OCI-LY7 (cell line): ENCODE results near the gene PIGH. TPM values are rescaled to one million over a fixed set of nuclear protein-coding genes. Genes with fewer than 3 reads are reported as not detected.
A peak's percentile ranks its signal among the peaks of the same experiment; 100 is the strongest.

Experiments used
- BruUV-seq: library from RNA; stranded (reverse); fragments of 400-500 nt; replicated peaks from 2 replicates; lab custom pipeline; 2021; lab: Mats Ljungman, UMichigan
- CTCF ChIA-PET: fragments of 300-600 bp; sonication (Branson Sonifier 250); formaldehyde crosslinking; loops from one replicate; lab custom pipeline; 2022; ENCODE audit warnings: antibody characterized with exemption; ENCODE audit not compliant: unreplicated experiment; lab: Charles Lee
- POLR2A ChIA-PET: fragments of 300-600 bp; sonication (Branson Sonifier 250); formaldehyde crosslinking; loops from one replicate; lab custom pipeline; 2022; ENCODE audit warnings: antibody characterized with exemption; lab: Charles Lee
- DNase-seq: peaks from one replicate; pipeline ENCODE4 v3.0.0-alpha.2; 2015; ENCODE audit warnings: low spot score
- H2AFZ ChIP-seq: fragments of 200-600 bp; sonication (generic), shearing (Covaris generic); 2 replicates; pipeline ENCODE4 v1.6.1; 2014; ENCODE audit warnings: mild to moderate bottlenecking, antibody characterized with exemption, low read length, moderate library complexity
- H3K27ac ChIP-seq: fragments of 200-600 bp; sonication (generic); 2 replicates; pipeline ENCODE4 v1.5.1; 2014; ENCODE audit warnings: mixed run types, low read depth, mild to moderate bottlenecking, moderate library complexity, low read length, inconsistent platforms; ENCODE audit not compliant: poor library complexity, severe bottlenecking
- H3K36me3 ChIP-seq: fragments of 200-600 bp; sonication (generic); 2 replicates; pipeline ENCODE4 v1.6.1; 2014; ENCODE audit warnings: mild to moderate bottlenecking, antibody characterized with exemption, low read length, moderate library complexity, mixed read lengths; ENCODE audit not compliant: insufficient read depth
- H3K4me1 ChIP-seq: fragments of 200-600 bp; sonication (generic); 2 replicates; pipeline ENCODE4 v1.5.1; 2014; ENCODE audit warnings: mild to moderate bottlenecking, low read length; ENCODE audit not compliant: insufficient read depth, poor library complexity, severe bottlenecking
- H3K4me2 ChIP-seq: fragments of 200-600 bp; sonication (generic); 2 replicates; pipeline ENCODE4 v1.6.1; 2014; ENCODE audit warnings: mild to moderate bottlenecking, low read length
- H3K4me3 ChIP-seq: fragments of 200-600 bp; sonication (generic); 2 replicates; pipeline ENCODE4 v1.5.1; 2014; ENCODE audit warnings: mild to moderate bottlenecking, low read depth, low read length; ENCODE audit not compliant: poor library complexity, severe bottlenecking
- H3K79me2 ChIP-seq: fragments of 200-600 bp; sonication (generic); 2 replicates; pipeline ENCODE4 v1.6.1; 2016; ENCODE audit warnings: low read depth, mild to moderate bottlenecking, low read length, moderate library complexity, mixed read lengths; ENCODE audit not compliant: insufficient read depth
- H3K9me2 ChIP-seq: fragments of 200-600 bp; sonication (generic); 2 replicates; pipeline ENCODE4 v1.6.1; 2016; ENCODE audit warnings: mild to moderate bottlenecking, low read length, mixed read lengths; ENCODE audit not compliant: insufficient read depth
- H3K9me3 ChIP-seq: fragments of 200-600 bp; sonication (generic); 2 replicates; pipeline ENCODE4 v1.6.1; 2014; ENCODE audit warnings: mild to moderate bottlenecking, mixed run types, low read length, mixed read lengths
- H4K20me1 ChIP-seq: fragments of 200-600 bp; sonication (generic); 2 replicates; pipeline ENCODE4 v1.6.1; 2014; ENCODE audit warnings: mild to moderate bottlenecking, antibody characterized with exemption, low read length, moderate library complexity, mixed read lengths; ENCODE audit not compliant: insufficient read depth
- CTCF ChIP-seq: fragments of 200-600 bp; sonication (generic); conservative IDR thresholded peaks from 2 replicates; pipeline ENCODE4 v1.5.1; 2014; ENCODE audit warnings: mild to moderate bottlenecking, antibody characterized with exemption, low read length, moderate library complexity, mixed read lengths
- EZH2phosphoT487 ChIP-seq: fragments of 200-600 bp; sonication (generic); IDR thresholded peaks from 2 replicates; pipeline ENCODE4 v1.6.1; 2018; ENCODE audit warnings: low read depth, borderline replicate concordance, mild to moderate bottlenecking, mixed run types, antibody characterized with exemption, low read length, moderate library complexity, mixed read lengths
- intact Hi-C: fragments of 100-400 bp; cut with micrococcal nuclease; formaldehyde crosslinking; loops from one replicate; pipeline ENCODE4 v1.10.0; 2022; ENCODE audit not compliant: unreplicated experiment
- total RNA-seq, 2 experiments: library from RNA; depleted of rRNA in 1 of 2; stranded (reverse); fragments of >200 nt in 1 of 2; shearing (Covaris generic) in 1 of 2; gene quantifications; 2 replicates each; pipeline ENCODE4 v1.2.3, GENCODE V29; 2014 to 2022

PIGH gene
- total RNA-seq, 2 experiments from 2014 or later, result 15.5 to 23.0 TPM

- H3K36me3 ChIP-seq, result no peaks in the 10 kb centered on the region
- H3K9me3 ChIP-seq, result no peaks in the 10 kb centered on the region
- TF ChIP-seq CTCF (no peak), EZH2phosphoT487 (no peak)
- H3K27ac ChIP-seq, result no peak overlapping the region
- BruUV-seq, result no TSS peak
- peak overlapping the region; percentile 75 for H2AFZ ChIP-seq
- H3K4me1 ChIP-seq, result peaks cover 25% of the 10 kb centered on the region
- no peak overlapping the region for H3K4me3 ChIP-seq
- POLR2A ChIA-PET, result interaction anchor here (1.0 to 1.1 kb wide), 2 partner anchors 10 to 37 kb away, joined by 3 read pairs; no protein-coding TSS in a partner anchor
- intact Hi-C loops, result no loop called here
- no peaks in the 10 kb centered on the region for H4K20me1 ChIP-seq
- H3K79me2 ChIP-seq, result no peaks in the 10 kb centered on the region
- CTCF ChIA-PET, result interaction anchor here (1.0 kb wide), 1 partner anchor 11 kb away, joined by 3 read pairs; no protein-coding TSS in a partner anchor
- peak overlapping the region; percentile 33 for H3K4me2 ChIP-seq
- H3K9me2 ChIP-seq, result no peaks in the 10 kb centered on the region
- no peak for DNase-seq
These were observed 23.0 kb upstream of the PIGH start for GRCh38 chr14:67623114-67623513.

- no peaks in the 10 kb centered on the region for H3K79me2 ChIP-seq
- ChIA-PET CTCF (interaction anchor here (1.0 kb wide), 1 partner anchor 10 kb away, joined by 3 read pairs; no protein-coding TSS in a partner anchor), POLR2A (interaction anchor here (1.0 to 1.1 kb wide), 2 partner anchors 10 to 38 kb away, joined by 3 read pairs; no protein-coding TSS in a partner anchor)
- no peaks in the 10 kb centered on the region for H4K20me1 ChIP-seq
- H3K9me2 ChIP-seq, result no peaks in the 10 kb centered on the region
- H3K27ac ChIP-seq, result no peak overlapping the region
- peak; percentile 35 for DNase-seq
- H2AFZ ChIP-seq, result peak overlapping the region; percentile 75
- H3K36me3 ChIP-seq, result no peaks in the 10 kb centered on the region
- no peak overlapping the region for H3K4me3 ChIP-seq
- no peak for TF ChIP-seq CTCF
- no peak for TF ChIP-seq EZH2phosphoT487
- BruUV-seq, result no TSS peak
- peaks cover 25% of the 10 kb centered on the region for H3K4me1 ChIP-seq
- peak overlapping the region; percentile 33 for H3K4me2 ChIP-seq
- intact Hi-C loops, result no loop called here
- H3K9me3 ChIP-seq, result no peaks in the 10 kb centered on the region
These were observed 22.6 kb upstream of the PIGH start for GRCh38 chr14:67622675-67623074.

DNA sequence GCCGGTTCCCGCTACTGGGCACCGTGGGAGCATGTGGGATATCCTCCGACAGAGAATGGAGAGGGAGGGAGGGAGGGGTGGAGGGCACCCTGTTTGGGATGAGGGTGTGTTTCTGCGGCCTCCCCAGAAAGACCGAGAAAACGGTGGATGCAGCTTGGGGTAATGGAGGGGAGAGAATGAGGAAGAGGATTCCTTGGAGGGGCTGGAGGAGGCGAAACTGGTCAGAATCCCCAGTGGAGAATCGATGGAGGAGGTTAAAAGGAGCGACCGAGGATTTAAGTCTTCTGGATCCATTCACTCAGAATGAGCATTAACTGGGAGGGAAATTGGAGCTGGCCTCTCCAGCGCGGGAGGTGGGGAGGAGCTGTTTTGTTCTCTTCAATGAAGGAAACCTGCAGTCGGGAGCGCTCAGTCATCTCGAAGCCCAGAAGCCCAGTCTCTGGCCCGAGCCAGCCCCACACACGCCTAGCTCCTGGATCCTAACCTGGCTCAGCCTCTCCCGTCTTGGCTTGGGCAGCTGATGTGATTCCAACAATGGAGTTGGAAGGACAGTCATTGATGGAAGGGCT lies 20.2 kb upstream of the PIGH start:
- H3K27ac ChIP-seq, result no peak overlapping the region
- H3K4me1 ChIP-seq, result peaks cover 25% of the 10 kb centered on the region
- H3K9me2 ChIP-seq, result no peaks in the 10 kb centered on the region
- no peaks in the 10 kb centered on the region for H3K9me3 ChIP-seq
- no peaks in the 10 kb centered on the region for H3K79me2 ChIP-seq
- CTCF ChIA-PET, result no interaction called here
- POLR2A ChIA-PET, result interaction anchor here (0.6 to 1.3 kb wide), 3 partner anchors 16 to 36 kb away, joined by 3 read pairs; no protein-coding TSS in a partner anchor
- H3K4me3 ChIP-seq, result peak overlapping the region; percentile 70
- H3K36me3 ChIP-seq, result no peaks in the 10 kb centered on the region
- H3K4me2 ChIP-seq, result peak overlapping the region; percentile 92
- intact Hi-C loops, result no loop called here
- TF ChIP-seq EZH2phosphoT487, result no peak
- TF ChIP-seq CTCF, result no peak
- BruUV-seq, result no TSS peak
- H2AFZ ChIP-seq, result peak overlapping the region; percentile 99
- DNase-seq, result no peak
- no peaks in the 10 kb centered on the region for H4K20me1 ChIP-seq
